Astrocyte of the cerebellum (primary cell): ENCODE data around the gene IGDCC3.

ENCODE experiments used
- DNase-seq: peaks from one replicate; pipeline ENCODE4 v3.0.0-alpha.2; 2011; ENCODE audit warnings: low read depth
- H3K4me3 ChIP-seq: 2 replicates; pipeline ENCODE4 v1.5.1; 2011; ENCODE audit warnings: mild to moderate bottlenecking, low read depth, low read length, moderate library complexity
- in situ Hi-C: cut with HindIII; loops from 2 replicates; pipeline ENCODE4 v1.10.0; 2017; ENCODE audit warnings: low sequenced_read_pairs
- TF ChIP-seq, protein P1 (sequence below): IDR thresholded peaks from 2 replicates; pipeline ENCODE4 v1.5.1; 2012; ENCODE audit warnings: low read length, low read depth, moderate library complexity, mild to moderate bottlenecking; ENCODE audit errors: missing control alignments

Gene IGDCC3

DNA sequence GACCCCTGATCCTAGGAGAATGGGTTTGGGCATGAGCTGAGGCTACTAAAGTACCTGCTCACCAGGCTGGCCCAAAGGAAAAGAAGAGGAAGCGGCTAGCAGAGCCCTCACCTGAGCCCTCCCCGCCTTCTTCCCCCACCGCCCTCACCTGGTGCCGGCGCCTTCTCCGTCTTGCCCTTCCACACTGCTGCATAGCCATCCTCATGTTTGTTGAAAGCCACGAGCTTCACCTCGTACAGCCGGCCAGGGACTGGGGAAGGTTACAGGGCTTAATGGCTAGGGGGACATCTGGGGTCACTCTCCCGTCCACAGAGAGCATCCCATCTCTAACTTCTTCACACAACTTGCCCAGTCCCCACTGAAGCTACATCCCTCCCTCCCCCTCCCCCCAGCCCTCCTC lies 13.9 kb upstream of the IGDCC3 start:
- in situ Hi-C loops = no loop called here

DNA sequence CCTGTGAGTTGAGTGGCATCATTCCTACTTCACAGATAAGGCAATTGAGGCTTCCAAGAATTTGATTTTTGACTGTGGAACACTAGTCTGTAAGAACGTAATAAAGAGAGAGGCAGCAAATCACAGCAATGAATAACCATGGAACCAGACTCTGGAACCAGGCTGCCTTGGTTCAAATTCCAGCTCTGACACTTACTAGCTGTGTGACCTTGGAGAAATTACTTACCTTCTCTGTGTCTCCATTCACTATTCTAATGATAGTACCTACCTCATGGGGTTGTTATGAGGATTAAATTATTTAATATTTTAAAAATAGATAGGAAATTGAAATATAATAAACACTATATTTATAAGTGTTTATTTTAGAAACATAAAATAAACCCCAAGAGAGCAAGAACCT lies 12.6 kb upstream of the IGDCC3 start:
- no peak overlapping the region for H3K4me3 ChIP-seq
- TF ChIP-seq, protein P1, sequence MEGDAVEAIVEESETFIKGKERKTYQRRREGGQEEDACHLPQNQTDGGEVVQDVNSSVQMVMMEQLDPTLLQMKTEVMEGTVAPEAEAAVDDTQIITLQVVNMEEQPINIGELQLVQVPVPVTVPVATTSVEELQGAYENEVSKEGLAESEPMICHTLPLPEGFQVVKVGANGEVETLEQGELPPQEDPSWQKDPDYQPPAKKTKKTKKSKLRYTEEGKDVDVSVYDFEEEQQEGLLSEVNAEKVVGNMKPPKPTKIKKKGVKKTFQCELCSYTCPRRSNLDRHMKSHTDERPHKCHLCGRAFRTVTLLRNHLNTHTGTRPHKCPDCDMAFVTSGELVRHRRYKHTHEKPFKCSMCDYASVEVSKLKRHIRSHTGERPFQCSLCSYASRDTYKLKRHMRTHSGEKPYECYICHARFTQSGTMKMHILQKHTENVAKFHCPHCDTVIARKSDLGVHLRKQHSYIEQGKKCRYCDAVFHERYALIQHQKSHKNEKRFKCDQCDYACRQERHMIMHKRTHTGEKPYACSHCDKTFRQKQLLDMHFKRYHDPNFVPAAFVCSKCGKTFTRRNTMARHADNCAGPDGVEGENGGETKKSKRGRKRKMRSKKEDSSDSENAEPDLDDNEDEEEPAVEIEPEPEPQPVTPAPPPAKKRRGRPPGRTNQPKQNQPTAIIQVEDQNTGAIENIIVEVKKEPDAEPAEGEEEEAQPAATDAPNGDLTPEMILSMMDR = no peak
- DNase-seq = no peak
- in situ Hi-C loops = no loop called here

More for the DNA sequence above, 13.9 kb upstream of the IGDCC3 start:
- no peak overlapping the region for H3K4me3 ChIP-seq
- DNase-seq = no peak
- TF ChIP-seq, protein P1 = no peak

DNA sequence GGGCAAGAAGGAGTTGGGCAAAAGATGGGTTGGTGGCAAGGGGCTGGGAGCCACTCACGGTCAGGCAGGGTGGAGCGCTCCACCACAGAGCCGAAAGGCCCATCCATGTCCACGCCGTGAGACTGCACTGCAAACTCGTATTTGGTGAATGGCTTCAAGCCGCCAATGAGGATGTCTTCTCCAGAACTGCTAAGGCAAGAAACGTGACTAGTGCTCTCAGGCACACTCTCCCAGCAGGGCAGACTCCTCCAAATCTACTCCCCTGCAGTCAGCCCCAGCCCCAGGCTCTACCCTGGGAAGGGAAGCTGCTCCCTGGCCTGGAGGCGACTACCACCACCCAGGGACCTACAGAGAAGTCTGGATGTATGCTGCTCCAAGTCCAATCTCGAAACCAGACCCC lies 11.4 kb upstream of the IGDCC3 start:
- no peak for DNase-seq
- TF ChIP-seq, protein P1 = no peak

DNA sequence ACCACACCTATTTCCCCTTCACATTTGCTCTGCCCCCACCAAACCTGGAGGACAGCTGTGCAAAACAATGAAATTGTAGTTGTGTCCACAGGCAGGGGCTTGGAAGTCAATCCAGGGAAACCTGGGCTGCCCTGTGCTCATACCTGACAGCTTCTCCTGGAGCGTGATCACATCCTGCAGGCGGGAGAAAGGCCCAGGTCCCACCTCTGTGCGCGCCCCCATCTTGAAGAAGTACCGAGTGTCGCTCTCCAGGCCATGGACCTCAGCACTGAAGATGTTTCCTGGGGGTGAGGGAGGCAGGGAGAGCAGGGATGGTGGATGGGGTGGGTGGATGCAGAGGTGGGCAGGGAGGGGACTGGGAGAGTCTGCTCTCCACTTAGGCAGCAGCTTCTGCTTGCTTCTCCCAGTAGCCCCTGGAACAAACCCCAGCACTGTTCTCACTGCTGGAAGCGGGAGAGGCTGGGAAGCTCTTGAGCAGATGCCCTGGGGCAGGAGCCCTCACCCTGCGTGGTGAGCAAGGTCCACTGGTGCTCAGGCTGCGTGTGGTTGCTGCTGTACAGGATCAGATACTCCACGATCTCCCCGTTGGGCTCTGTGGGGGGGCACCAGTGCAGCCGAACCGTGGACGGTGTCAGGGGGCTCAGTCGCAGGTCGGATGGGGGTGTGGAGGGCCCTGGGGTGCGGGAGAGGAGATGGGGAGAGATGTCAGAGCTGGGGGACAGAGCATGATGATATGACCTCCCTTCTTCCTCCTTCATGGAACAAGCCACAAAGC lies 10.7 kb upstream of the IGDCC3 start:
- TF ChIP-seq, protein P1 = no peak
- in situ Hi-C loops = no loop called here
- no peak for DNase-seq
- no peak overlapping the region for H3K4me3 ChIP-seq

More for the DNA sequence above, 11.4 kb upstream of the IGDCC3 start:
- in situ Hi-C loops = no loop called here
- H3K4me3 ChIP-seq = no peak overlapping the region

DNA sequence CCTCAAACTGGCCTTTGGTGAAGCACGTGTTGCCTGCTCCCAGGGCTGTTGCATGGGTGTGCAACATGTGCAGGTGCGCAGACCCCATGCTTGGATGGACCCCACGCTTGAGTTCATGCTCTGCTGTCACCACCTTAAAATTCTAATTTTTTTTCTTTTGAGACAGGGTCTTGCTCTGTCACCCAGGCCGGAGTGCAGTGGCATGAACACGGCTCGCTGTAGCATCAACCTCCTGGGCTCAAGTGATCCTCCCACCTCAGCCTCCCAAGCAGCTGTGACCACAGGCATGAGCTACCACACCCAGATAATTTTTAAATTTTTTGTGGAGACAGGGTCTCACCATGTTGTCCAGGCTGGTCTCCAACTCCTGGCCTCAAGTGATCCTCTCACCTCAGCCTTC lies 9.1 kb upstream of the IGDCC3 start:
- in situ Hi-C loops = no loop called here
- TF ChIP-seq, protein P1 = no peak
- DNase-seq = no peak

DNA sequence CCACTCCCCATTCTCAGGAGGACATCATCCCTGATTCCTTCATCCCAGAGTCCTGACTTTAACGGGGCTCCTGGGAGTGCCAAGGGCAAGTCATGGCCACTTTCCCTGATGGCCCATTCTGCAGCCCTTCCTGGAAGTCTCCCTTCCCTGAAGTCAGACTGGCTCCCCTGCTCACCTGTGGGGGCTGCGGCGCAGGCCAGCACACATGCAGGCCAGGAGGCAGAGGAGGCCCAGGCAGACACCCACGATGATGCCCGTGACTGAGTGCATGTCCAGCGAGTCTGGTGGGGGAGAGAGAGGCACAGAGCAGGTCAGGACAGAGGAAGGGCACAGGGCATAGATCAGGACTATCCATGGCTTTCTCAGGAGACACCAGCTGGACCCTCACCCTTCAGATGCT lies 8.6 kb upstream of the IGDCC3 start:
- TF ChIP-seq, protein P1 = no peak
- in situ Hi-C loops = no loop called here
- H3K4me3 ChIP-seq = no peak overlapping the region
- DNase-seq = no peak

More for the DNA sequence above, 9.1 kb upstream of the IGDCC3 start:
- H3K4me3 ChIP-seq = no peak overlapping the region
